PC-3 (cell line): ENCODE data around the gene PEX14. TPM values are rescaled to one million over a fixed set of nuclear protein-coding genes. Genes with fewer than 3 reads are reported as not detected.

Experiments
- ATAC-seq: fragments of 200-7000 bp; cut with Tn5 transposase; 2 replicates; pipeline ENCODE4 v1.9.1; 2020; ENCODE audit warnings: mild to moderate bottlenecking, moderate library complexity
- BruUV-seq: library from RNA; stranded (reverse); fragments of 400-500 nt; replicated peaks from 2 replicates; lab custom pipeline; 2021; lab: Mats Ljungman, UMichigan
- CTCF ChIA-PET: fragments of 300-600 bp; sonication (Branson Sonifier 250); formaldehyde crosslinking; loops from one replicate; lab custom pipeline; 2022; ENCODE audit warnings: antibody characterized with exemption; lab: Charles Lee
- POLR2A ChIA-PET: fragments of 300-600 bp; sonication (Branson Sonifier 250); formaldehyde crosslinking; loops from one replicate; lab custom pipeline; 2022; ENCODE audit warnings: antibody characterized with exemption; ENCODE audit not compliant: unreplicated experiment; lab: Charles Lee
- DNase-seq: peaks from one replicate; pipeline ENCODE4 v3.0.0-alpha.2; 2015
- H2AFZ ChIP-seq: fragments of 300-600 bp; sonication (generic); 2 replicates; pipeline ENCODE4 v1.6.0; 2016; ENCODE audit warnings: antibody characterized with exemption, low read length
- H3F3A ChIP-seq: fragments of 300-600 bp; sonication (generic); one replicate; pipeline ENCODE4 v1.6.0; 2017; ENCODE audit warnings: antibody characterized with exemption, low read length, control low read depth, mild to moderate bottlenecking; ENCODE audit not compliant: unreplicated experiment
- H3K27ac ChIP-seq: fragments of 300-600 bp; sonication (generic); 2 replicates; pipeline ENCODE4 v1.5.1; 2016; ENCODE audit warnings: mild to moderate bottlenecking, low read length
- H3K27me3 ChIP-seq: fragments of 300-600 bp; sonication (generic); 2 replicates; pipeline ENCODE4 v1.6.1; 2016; ENCODE audit warnings: low read length, mixed read lengths
- H3K36me3 ChIP-seq: fragments of 300-600 bp; sonication (generic); 2 replicates; pipeline ENCODE4 v1.6.1; 2016; ENCODE audit warnings: low read depth, mixed run types, low read length, mixed read lengths
- H3K4me1 ChIP-seq: fragments of 300-600 bp; sonication (generic); 2 replicates; pipeline ENCODE4 v1.5.1; 2016; ENCODE audit warnings: low read length; ENCODE audit not compliant: insufficient read depth
- H3K4me2 ChIP-seq: fragments of 300-600 bp; sonication (generic); 2 replicates; pipeline ENCODE4 v1.6.0; 2016; ENCODE audit warnings: low read length
- H3K4me3 ChIP-seq: fragments of 300-600 bp; sonication (generic); 2 replicates; pipeline ENCODE4 v1.5.1; 2016; ENCODE audit warnings: mild to moderate bottlenecking, low read length, mixed read lengths
- H3K79me2 ChIP-seq: fragments of 300-600 bp; sonication (generic); 2 replicates; pipeline ENCODE4 v1.6.1; 2017; ENCODE audit warnings: low read length, mixed read lengths
- H3K9ac ChIP-seq: fragments of 300-600 bp; sonication (generic); 2 replicates; pipeline ENCODE4 v1.6.0; 2016; ENCODE audit warnings: mild to moderate bottlenecking, low read length
- H3K9me2 ChIP-seq: fragments of 300-600 bp; sonication (generic); replicated peaks from 2 replicates; pipeline ENCODE4 v1.6.1; 2016; ENCODE audit warnings: mixed run types, low read length, mixed read lengths
- H3K9me3 ChIP-seq: fragments of 300-600 bp; sonication (generic); 2 replicates; pipeline ENCODE4 v1.6.1; 2016; ENCODE audit warnings: low read length, mixed read lengths
- H4K20me1 ChIP-seq: fragments of 300-600 bp; sonication (generic); 2 replicates; pipeline ENCODE4 v1.6.1; 2016; ENCODE audit warnings: low read length, mixed read lengths
- EZH2 ChIP-seq: fragments of 300-600 bp; sonication (generic); IDR thresholded peaks from one replicate; pipeline ENCODE4 v1.6.1; 2017; ENCODE audit warnings: antibody characterized with exemption, mild to moderate bottlenecking, low read length; ENCODE audit not compliant: unreplicated experiment
- EZH2phosphoT487 ChIP-seq: fragments of 300-600 bp; sonication (generic); IDR thresholded peaks from 2 replicates; pipeline ENCODE4 v1.6.1; 2018; ENCODE audit warnings: mild to moderate bottlenecking, antibody characterized with exemption, low read length, borderline replicate concordance
- intact Hi-C: fragments of 100-400 bp; cut with micrococcal nuclease; formaldehyde crosslinking; loops from 2 replicates; pipeline ENCODE4 v1.9.0; 2023
- total RNA-seq: library from RNA; depleted of rRNA; stranded (reverse); fragments of >200 nt; gene quantifications from 2 replicates; pipeline ENCODE4 v1.2.3, GENCODE V29; 2014
- TF ChIP-seq, protein P1 (sequence below): fragments of 300-600 bp; sonication (generic); conservative IDR thresholded peaks from 2 replicates; pipeline ENCODE4 v1.5.1; 2017; ENCODE audit warnings: antibody characterized with exemption, low read depth, mild to moderate bottlenecking, low read length

PEX14 gene
- total RNA-seq, 1 experiment from 2014 or later: 24.9 TPM

DNA sequence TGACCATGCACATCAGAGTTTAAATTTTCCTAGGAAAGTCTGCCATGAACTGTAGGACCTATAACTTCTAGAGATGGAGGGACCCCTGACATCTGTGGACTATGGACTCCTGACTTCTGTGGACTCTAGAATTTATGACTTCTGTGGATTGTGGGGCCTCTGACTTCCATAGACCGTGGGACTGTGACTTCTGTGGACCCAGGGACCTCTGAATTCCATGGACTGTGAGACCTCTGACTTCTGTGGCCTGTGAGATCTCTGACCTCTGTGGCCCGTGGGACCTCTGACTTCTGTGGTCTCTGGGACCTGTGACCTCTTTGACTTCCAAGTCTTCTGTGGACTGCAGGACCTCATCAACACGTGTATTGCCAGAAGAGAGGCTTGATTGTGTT lies 36.7 kb downstream of the PEX14 start:
- CTCF ChIA-PET: interaction anchor here (1.0 kb wide), 1 partner anchor 17 kb away, joined by 4 read pairs; no protein-coding TSS in a partner anchor
- intact Hi-C loops: loop anchor here (2.0 to 10.0 kb wide), 4 partner anchors 166 to 453 kb away; no protein-coding TSS in a partner anchor
- H3K9ac ChIP-seq: peak overlapping the region; percentile 51
- no peaks in the 10 kb centered on the region for H3K9me2 ChIP-seq
- DNase-seq: no peak
- H3K36me3 ChIP-seq: no peaks in the 10 kb centered on the region
- H3K27ac ChIP-seq: peak overlapping the region; percentile 89
- no peaks in the 10 kb centered on the region for H4K20me1 ChIP-seq
- H3K9me3 ChIP-seq: no peaks in the 10 kb centered on the region
- no TSS peak for BruUV-seq
- peak overlapping the region; percentile 24 for H3K4me3 ChIP-seq
- POLR2A ChIA-PET: no interaction called here
- H3K27me3 ChIP-seq: no peaks in the 10 kb centered on the region
- peak overlapping the region; percentile 67 for H3K4me2 ChIP-seq
- ATAC-seq: no peak
- TF ChIP-seq, protein P1, sequence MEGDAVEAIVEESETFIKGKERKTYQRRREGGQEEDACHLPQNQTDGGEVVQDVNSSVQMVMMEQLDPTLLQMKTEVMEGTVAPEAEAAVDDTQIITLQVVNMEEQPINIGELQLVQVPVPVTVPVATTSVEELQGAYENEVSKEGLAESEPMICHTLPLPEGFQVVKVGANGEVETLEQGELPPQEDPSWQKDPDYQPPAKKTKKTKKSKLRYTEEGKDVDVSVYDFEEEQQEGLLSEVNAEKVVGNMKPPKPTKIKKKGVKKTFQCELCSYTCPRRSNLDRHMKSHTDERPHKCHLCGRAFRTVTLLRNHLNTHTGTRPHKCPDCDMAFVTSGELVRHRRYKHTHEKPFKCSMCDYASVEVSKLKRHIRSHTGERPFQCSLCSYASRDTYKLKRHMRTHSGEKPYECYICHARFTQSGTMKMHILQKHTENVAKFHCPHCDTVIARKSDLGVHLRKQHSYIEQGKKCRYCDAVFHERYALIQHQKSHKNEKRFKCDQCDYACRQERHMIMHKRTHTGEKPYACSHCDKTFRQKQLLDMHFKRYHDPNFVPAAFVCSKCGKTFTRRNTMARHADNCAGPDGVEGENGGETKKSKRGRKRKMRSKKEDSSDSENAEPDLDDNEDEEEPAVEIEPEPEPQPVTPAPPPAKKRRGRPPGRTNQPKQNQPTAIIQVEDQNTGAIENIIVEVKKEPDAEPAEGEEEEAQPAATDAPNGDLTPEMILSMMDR: no peak
- TF ChIP-seq EZH2phosphoT487: no peak
- TF ChIP-seq EZH2: no peak
- peaks cover 19% of the 10 kb centered on the region for H3F3A ChIP-seq
- no peak overlapping the region for H2AFZ ChIP-seq
- peaks cover 90% of the 10 kb centered on the region for H3K79me2 ChIP-seq
- peaks cover 54% of the 10 kb centered on the region for H3K4me1 ChIP-seq

DNA sequence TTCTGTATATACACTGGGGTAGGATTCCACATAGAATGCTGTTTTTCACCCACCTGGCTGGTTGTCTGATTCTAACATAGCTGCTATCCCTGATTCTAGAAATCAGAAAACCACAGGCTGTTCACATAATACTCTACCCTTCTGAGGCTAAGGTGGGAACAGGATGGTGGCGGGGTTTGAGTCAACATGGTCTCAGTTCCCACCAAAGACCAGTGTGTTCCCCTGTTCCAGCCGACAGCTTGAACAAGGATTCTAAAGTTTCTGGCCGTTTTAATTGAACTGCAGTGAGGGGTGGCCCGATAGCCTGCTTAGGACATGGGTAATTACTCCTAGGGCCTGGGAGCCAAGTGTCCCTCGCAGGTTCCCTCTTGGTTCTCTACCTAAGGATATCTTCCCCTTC lies 38.4 kb downstream of the PEX14 start:
- no peaks in the 10 kb centered on the region for H3K36me3 ChIP-seq
- DNase-seq: no peak
- no peaks in the 10 kb centered on the region for H3K9me3 ChIP-seq
- H3F3A ChIP-seq: peaks cover 19% of the 10 kb centered on the region
- H3K9ac ChIP-seq: no peak overlapping the region
- no peak overlapping the region for H3K27ac ChIP-seq
- ATAC-seq: no peak
- H3K27me3 ChIP-seq: no peaks in the 10 kb centered on the region
- TF ChIP-seq EZH2phosphoT487: no peak
- TF ChIP-seq, protein P1: no peak
- no peak for TF ChIP-seq EZH2
- H3K9me2 ChIP-seq: no peaks in the 10 kb centered on the region
- no peak overlapping the region for H3K4me3 ChIP-seq
- no peak overlapping the region for H3K4me2 ChIP-seq
- no peaks in the 10 kb centered on the region for H4K20me1 ChIP-seq
- H3K4me1 ChIP-seq: peaks cover 60% of the 10 kb centered on the region
- CTCF ChIA-PET: no interaction called here
- POLR2A ChIA-PET: no interaction called here
- peaks cover 90% of the 10 kb centered on the region for H3K79me2 ChIP-seq
- BruUV-seq: no TSS peak
- intact Hi-C loops: loop anchor here (5.0 to 10.0 kb wide), 3 partner anchors 164 to 452 kb away; no protein-coding TSS in a partner anchor
- H2AFZ ChIP-seq: no peak overlapping the region

DNA sequence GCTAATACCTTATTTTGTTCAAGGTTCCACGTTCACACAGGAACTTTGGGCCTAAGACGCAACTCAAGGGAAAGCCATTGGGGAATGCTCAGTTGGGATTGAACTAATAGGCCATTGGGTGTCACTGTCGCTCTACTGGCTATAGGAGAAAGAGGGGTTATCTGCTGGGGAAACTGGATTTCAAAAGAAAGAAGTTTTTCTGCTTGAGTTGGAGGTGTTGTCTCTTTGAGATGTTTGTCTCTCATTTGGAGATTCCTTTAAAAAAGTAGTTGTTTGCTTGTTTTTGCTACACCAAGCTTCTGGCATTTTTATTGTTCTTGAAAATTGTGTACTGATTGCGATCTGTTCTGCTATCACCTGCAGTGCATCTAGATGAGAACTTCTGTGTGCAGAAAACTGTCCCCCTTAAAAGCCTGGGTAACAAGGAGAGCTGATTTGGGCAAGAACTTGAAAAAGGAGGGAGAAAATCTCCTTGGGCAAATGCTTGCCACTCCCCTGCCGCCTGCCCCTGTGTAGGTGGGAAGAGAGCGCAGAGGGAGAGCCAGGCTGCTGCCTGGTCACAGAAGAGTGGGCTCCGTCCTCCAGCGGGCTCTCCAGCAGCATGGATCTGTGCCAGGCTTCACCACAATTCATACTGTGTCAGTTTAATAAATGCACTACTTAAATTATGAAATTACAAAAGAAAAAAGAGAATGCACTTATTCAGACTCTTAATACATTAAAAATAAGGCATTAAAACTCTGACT lies 39.9 kb downstream of the PEX14 start:
- Histone ChIP-seq H2AFZ (no peak overlapping the region), H3K9me3 (no peaks in the 10 kb centered on the region), H3K4me3 (no peak overlapping the region), H3K27me3 (no peaks in the 10 kb centered on the region), H3K9ac (no peak overlapping the region), H3K79me2 (peaks cover 90% of the 10 kb centered on the region), H3K36me3 (no peaks in the 10 kb centered on the region), H4K20me1 (no peaks in the 10 kb centered on the region), H3K4me1 (peaks cover 47% of the 10 kb centered on the region), H3K4me2 (no peak overlapping the region), H3K9me2 (no peaks in the 10 kb centered on the region), H3K27ac (no peak overlapping the region), H3F3A (peaks cover 15% of the 10 kb centered on the region)
- ChIA-PET CTCF (no interaction called here), POLR2A (no interaction called here)
- no peak for ATAC-seq
- intact Hi-C loops: loop anchor here (1.0 to 10.0 kb wide), 4 partner anchors 163 to 450 kb away; no protein-coding TSS in a partner anchor
- TF ChIP-seq EZH2phosphoT487: no peak
- TF ChIP-seq, protein P1: peak; percentile 78
- DNase-seq: peak; percentile 64
- BruUV-seq: no TSS peak
